GM21447 (cell line): ENCODE results near the gene DPEP1.
"Not testable (repeated sequence)": the region's sequence is repeated elsewhere in the genome, so short reads cannot be mapped to it uniquely, and the experiment has no call there.

ENCODE experiments used
- ATAC-seq: cut with Tn5 transposase; IDR thresholded peaks from one replicate; pipeline ENCODE4 v1.9.1; 2021; ENCODE audit not compliant: unreplicated experiment

The DPEP1 gene

GRCh38 chr16:89618109-89618998, 4.9 kb downstream of the DPEP1 start:
- ATAC-seq = no peak

GRCh38 chr16:89619840-89620239, 6.4 kb downstream of the DPEP1 start:
- ATAC-seq = no peak

GRCh38 chr16:89620406-89620841, 7.0 kb downstream of the DPEP1 start:
- no peak for ATAC-seq

- ATAC-seq = no peak
Measured at GRCh38 chr16:89621136-89621697, 7.8 kb downstream of the DPEP1 start.

GRCh38 chr16:89621698-89622409, 8.4 kb downstream of the DPEP1 start:
- ATAC-seq = no peak

- no peak for ATAC-seq
Measured at GRCh38 chr16:89623511-89624261, 10.2 kb downstream of the DPEP1 start.

GRCh38 chr16:89624777-89625761, 11.6 kb downstream of the DPEP1 start:
- ATAC-seq = no peak

- ATAC-seq = no peak
Measured at GRCh38 chr16:89629827-89630610, 16.6 kb downstream of the DPEP1 start.

GRCh38 chr16:89633064-89633631, 19.7 kb downstream of the DPEP1 start:
- no peak for ATAC-seq

GRCh38 chr16:89634463-89635385, 21.3 kb downstream of the DPEP1 start:
- not testable (repeated sequence) for ATAC-seq

- ATAC-seq = no peak
Measured at GRCh38 chr16:89636663-89637062, 23.2 kb downstream of the DPEP1 start.

GRCh38 chr16:89637379-89637778, 23.9 kb downstream of the DPEP1 start:
- no peak for ATAC-seq

- ATAC-seq = no peak
Measured at GRCh38 chr16:89638455-89638854, 25.0 kb downstream of the DPEP1 start.

GRCh38 chr16:89639385-89639784, 25.9 kb downstream of the DPEP1 start:
- no peak for ATAC-seq

- ATAC-seq = no peak
Measured at GRCh38 chr16:89641458-89642119, 28.1 kb downstream of the DPEP1 start.

- ATAC-seq = no peak
Measured at GRCh38 chr16:89642574-89642973, 29.1 kb downstream of the DPEP1 start.

- ATAC-seq = no peak
Measured at GRCh38 chr16:89643769-89644300, 30.4 kb downstream of the DPEP1 start.
